Bronchial epithelial cell (primary cell): ENCODE data around the gene SLC4A9. TPM values are rescaled to one million over a fixed set of nuclear protein-coding genes. Genes with fewer than 3 reads are reported as not detected.

Experiments used
- DNase-seq: peaks from one replicate; pipeline ENCODE4 v3.0.0-alpha.2; 2010; ENCODE audit warnings: low read depth
- FAIRE-seq: peaks from 2 replicates; lab custom pipeline; 2011; peaks lifted over from hg19 to GRCh38; lab: Jason Lieb, UNC
- H3K27me3 ChIP-seq: 2 replicates; pipeline ENCODE4 v1.5.1; 2011; ENCODE audit warnings: low read length; ENCODE audit not compliant: control insufficient read depth, insufficient read depth
- H3K36me3 ChIP-seq: 2 replicates; pipeline ENCODE4 v1.5.1; 2011; ENCODE audit warnings: low read length; ENCODE audit not compliant: control insufficient read depth, insufficient read depth
- H3K4me3 ChIP-seq: 2 replicates; pipeline ENCODE4 v1.5.1; 2011; ENCODE audit warnings: mild to moderate bottlenecking, low read depth, low read length, control low read depth
- total RNA-seq: library from RNA; depleted of rRNA; stranded (reverse); fragments of >200 nt; gene quantifications from 2 replicates; pipeline ENCODE4 v1.2.1, GENCODE V29; 2014
- TF ChIP-seq, protein P1 (sequence below): IDR thresholded peaks from 2 replicates; pipeline ENCODE4 v1.5.1; 2011; ENCODE audit warnings: mild to moderate bottlenecking, moderate library complexity, low read length, control low read depth, inconsistent platforms; ENCODE audit not compliant: insufficient read depth, severe bottlenecking

Gene SLC4A9
- total RNA-seq, 1 donor from 2014 or later: not detected

DNA sequence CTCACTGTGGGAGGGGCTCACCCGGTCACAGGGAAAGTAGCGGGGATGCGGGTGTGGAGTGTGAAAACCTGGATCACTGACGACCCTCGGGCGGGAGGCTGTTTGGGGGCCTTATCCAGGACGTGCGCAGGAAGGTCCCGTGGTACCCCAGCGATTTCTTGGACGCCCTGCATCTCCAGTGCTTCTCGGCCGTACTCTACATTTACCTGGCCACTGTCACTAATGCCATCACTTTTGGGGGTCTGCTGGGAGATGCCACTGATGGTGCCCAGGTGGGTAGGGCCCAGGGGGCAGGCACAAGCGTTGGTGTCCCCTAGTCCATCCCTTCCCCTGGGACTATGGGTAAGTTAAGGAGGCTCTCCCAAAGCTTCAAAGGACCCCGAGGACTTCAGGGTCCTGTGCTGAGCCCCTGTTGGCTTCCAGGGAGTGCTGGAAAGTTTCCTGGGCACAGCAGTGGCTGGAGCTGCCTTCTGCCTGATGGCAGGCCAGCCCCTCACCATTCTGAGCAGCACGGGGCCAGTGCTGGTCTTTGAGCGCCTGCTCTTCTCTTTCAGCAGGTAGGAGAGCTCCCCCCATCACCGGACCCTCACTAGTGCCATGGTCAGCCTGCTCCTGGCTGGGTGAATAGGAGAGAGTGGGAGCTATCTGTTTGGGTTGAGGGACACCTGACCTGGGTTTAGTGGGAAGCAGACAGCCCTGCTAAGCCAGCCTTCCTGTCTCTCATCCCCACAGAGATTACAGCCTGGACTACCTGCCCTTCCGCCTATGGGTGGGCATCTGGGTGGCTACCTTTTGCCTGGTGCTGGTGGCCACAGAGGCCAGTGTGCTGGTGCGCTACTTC lies 3.9 kb downstream of the SLC4A9 start:
- TF ChIP-seq, protein P1, sequence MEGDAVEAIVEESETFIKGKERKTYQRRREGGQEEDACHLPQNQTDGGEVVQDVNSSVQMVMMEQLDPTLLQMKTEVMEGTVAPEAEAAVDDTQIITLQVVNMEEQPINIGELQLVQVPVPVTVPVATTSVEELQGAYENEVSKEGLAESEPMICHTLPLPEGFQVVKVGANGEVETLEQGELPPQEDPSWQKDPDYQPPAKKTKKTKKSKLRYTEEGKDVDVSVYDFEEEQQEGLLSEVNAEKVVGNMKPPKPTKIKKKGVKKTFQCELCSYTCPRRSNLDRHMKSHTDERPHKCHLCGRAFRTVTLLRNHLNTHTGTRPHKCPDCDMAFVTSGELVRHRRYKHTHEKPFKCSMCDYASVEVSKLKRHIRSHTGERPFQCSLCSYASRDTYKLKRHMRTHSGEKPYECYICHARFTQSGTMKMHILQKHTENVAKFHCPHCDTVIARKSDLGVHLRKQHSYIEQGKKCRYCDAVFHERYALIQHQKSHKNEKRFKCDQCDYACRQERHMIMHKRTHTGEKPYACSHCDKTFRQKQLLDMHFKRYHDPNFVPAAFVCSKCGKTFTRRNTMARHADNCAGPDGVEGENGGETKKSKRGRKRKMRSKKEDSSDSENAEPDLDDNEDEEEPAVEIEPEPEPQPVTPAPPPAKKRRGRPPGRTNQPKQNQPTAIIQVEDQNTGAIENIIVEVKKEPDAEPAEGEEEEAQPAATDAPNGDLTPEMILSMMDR: no peak
- Histone ChIP-seq H3K4me3 (peak overlapping the region; percentile 36), H3K27me3 (no peaks in the 10 kb centered on the region), H3K36me3 (no peaks in the 10 kb centered on the region)
- FAIRE-seq: peak; percentile 32
- DNase-seq: no peak

DNA sequence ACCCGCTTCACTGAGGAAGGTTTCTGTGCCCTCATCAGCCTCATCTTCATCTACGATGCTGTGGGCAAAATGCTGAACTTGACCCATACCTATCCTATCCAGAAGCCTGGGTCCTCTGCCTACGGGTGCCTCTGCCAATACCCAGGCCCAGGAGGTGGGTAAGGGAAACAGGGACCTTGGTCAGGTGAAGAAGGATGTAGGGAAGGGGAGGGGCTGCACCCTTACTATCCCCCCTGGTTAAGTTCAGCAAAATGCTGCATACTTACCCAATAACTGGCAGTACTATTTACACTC lies 4.4 kb downstream of the SLC4A9 start:
- Histone ChIP-seq H3K36me3 (no peaks in the 10 kb centered on the region), H3K27me3 (no peaks in the 10 kb centered on the region), H3K4me3 (no peak overlapping the region)
- no peak for DNase-seq
- no peak for FAIRE-seq
- TF ChIP-seq, protein P1: no peak

GRCh38 chr5:140365282-140365681 lies 5.3 kb downstream of the SLC4A9 start:
- DNase-seq: no peak
- Histone ChIP-seq H3K4me3 (no peak overlapping the region), H3K36me3 (no peaks in the 10 kb centered on the region), H3K27me3 (no peaks in the 10 kb centered on the region)
- FAIRE-seq: peak; percentile 55
- TF ChIP-seq, protein P1: no peak

DNA sequence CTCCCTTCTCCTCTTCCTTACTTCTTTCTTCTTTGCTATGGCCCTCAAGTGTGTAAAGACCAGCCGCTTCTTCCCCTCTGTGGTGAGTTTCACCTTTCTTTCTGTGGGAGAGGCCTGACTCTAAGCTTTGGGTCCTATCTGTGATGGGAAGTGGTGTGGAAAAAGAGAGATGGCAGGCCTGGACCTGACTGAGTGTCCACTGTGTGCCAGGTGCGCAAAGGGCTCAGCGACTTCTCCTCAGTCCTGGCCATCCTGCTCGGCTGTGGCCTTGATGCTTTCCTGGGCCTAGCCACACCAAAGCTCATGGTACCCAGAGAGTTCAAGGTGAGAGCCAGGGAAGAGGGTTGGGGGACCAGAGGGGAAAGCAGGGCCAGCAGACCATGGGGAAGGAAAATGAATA lies 5.9 kb downstream of the SLC4A9 start:
- TF ChIP-seq, protein P1: no peak
- Histone ChIP-seq H3K27me3 (no peaks in the 10 kb centered on the region), H3K36me3 (no peaks in the 10 kb centered on the region), H3K4me3 (no peak overlapping the region)
- FAIRE-seq (no peak), DNase-seq (no peak)

GRCh38 chr5:140366589-140367255 lies 6.7 kb downstream of the SLC4A9 start:
- DNase-seq (no peak), FAIRE-seq (no peak)
- TF ChIP-seq, protein P1: no peak
- H3K27me3 ChIP-seq: no peaks in the 10 kb centered on the region
- no peaks in the 10 kb centered on the region for H3K36me3 ChIP-seq
- H3K4me3 ChIP-seq: no peak overlapping the region
